IMR-90 (cell line): ENCODE measurements around the gene CCDC141.
"Not testable (repeated sequence)": the region's sequence is repeated elsewhere in the genome, so short reads cannot be mapped to it uniquely, and the experiment has no call there.

Source experiments
- BHLHE40 ChIP-seq: fragments of 150-350 bp; IDR thresholded peaks from 2 replicates; pipeline ENCODE4 v1.6.1; 2016; ENCODE audit warnings: mild to moderate bottlenecking, low read depth, low read length
- CHD1 ChIP-seq: IDR thresholded peaks from 2 replicates; pipeline ENCODE4 v1.6.1; 2012; ENCODE audit warnings: low read depth, low read length, improper control_type of control experiment
- FOS ChIP-seq: fragments of 150-350 bp; IDR thresholded peaks from 2 replicates; pipeline ENCODE4 v1.6.1; 2016; ENCODE audit warnings: low read depth, low read length
- MXI1 ChIP-seq: IDR thresholded peaks from 2 replicates; pipeline ENCODE4 v1.6.1; 2012; ENCODE audit warnings: low read depth, mild to moderate bottlenecking, low read length, moderate library complexity, borderline replicate concordance
- POLR2A ChIP-seq: IDR thresholded peaks from 2 replicates; pipeline ENCODE4 v1.6.1; 2012; ENCODE audit warnings: mild to moderate bottlenecking, low read depth, low read length
- RAD21 ChIP-seq: IDR thresholded peaks from 2 replicates; pipeline ENCODE4 v1.6.1; 2012; ENCODE audit warnings: low read length, improper control_type of control experiment
- RFX5 ChIP-seq: IDR thresholded peaks from 2 replicates; pipeline ENCODE4 v1.8.0; 2012; ENCODE audit warnings: low read depth, mild to moderate bottlenecking, low read length, moderate library complexity
- SMC3 ChIP-seq: fragments of 150-350 bp; IDR thresholded peaks from 2 replicates; pipeline ENCODE4 v1.6.1; 2016; ENCODE audit warnings: low read depth, mild to moderate bottlenecking, antibody characterized with exemption, low read length, moderate library complexity
- TF ChIP-seq, protein P1 (sequence below): conservative IDR thresholded peaks from 2 replicates; pipeline ENCODE4 v1.5.1; 2012; ENCODE audit warnings: mild to moderate bottlenecking, low read depth, low read length, improper control_type of control experiment
- TF ChIP-seq, protein P2 (sequence below): fragments of 150-350 bp; IDR thresholded peaks from 2 replicates; pipeline ENCODE4 v1.6.1; 2017; ENCODE audit warnings: mild to moderate bottlenecking, antibody characterized with exemption, low read length, low read depth
- TF ChIP-seq, protein P3 (sequence below): fragments of 150-350 bp; IDR thresholded peaks from 2 replicates; pipeline ENCODE4 v1.6.1; 2016; ENCODE audit warnings: low read depth, mild to moderate bottlenecking, low read length, moderate library complexity, borderline replicate concordance

DNA sequence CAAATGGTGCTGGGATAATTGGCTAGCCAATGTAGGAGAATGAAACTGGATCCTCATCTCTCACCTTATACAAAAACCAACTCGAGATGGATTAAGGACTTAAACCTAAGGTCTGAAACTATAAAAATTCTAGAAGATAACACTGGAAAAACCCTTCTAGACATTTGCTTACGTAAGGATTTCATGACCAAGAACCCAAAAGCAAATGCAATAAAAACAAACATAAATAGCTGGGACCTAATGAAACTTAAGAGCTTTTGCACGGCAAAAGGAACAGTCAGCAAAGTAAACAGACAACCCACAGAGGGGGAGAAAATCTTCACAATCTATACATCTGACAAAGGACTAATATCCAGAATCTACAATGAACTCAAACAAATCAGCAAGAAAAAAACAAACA, 35.7 kb downstream of the CCDC141 start:
- TF ChIP-seq, protein P1, sequence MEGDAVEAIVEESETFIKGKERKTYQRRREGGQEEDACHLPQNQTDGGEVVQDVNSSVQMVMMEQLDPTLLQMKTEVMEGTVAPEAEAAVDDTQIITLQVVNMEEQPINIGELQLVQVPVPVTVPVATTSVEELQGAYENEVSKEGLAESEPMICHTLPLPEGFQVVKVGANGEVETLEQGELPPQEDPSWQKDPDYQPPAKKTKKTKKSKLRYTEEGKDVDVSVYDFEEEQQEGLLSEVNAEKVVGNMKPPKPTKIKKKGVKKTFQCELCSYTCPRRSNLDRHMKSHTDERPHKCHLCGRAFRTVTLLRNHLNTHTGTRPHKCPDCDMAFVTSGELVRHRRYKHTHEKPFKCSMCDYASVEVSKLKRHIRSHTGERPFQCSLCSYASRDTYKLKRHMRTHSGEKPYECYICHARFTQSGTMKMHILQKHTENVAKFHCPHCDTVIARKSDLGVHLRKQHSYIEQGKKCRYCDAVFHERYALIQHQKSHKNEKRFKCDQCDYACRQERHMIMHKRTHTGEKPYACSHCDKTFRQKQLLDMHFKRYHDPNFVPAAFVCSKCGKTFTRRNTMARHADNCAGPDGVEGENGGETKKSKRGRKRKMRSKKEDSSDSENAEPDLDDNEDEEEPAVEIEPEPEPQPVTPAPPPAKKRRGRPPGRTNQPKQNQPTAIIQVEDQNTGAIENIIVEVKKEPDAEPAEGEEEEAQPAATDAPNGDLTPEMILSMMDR = not testable (repeated sequence)
- not testable (repeated sequence) for TF ChIP-seq BHLHE40, POLR2A, RAD21, FOS, CHD1, RFX5, SMC3, MXI1
- TF ChIP-seq, protein P2, sequence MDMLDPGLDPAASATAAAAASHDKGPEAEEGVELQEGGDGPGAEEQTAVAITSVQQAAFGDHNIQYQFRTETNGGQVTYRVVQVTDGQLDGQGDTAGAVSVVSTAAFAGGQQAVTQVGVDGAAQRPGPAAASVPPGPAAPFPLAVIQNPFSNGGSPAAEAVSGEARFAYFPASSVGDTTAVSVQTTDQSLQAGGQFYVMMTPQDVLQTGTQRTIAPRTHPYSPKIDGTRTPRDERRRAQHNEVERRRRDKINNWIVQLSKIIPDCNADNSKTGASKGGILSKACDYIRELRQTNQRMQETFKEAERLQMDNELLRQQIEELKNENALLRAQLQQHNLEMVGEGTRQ = not testable (repeated sequence)
- TF ChIP-seq, protein P3, sequence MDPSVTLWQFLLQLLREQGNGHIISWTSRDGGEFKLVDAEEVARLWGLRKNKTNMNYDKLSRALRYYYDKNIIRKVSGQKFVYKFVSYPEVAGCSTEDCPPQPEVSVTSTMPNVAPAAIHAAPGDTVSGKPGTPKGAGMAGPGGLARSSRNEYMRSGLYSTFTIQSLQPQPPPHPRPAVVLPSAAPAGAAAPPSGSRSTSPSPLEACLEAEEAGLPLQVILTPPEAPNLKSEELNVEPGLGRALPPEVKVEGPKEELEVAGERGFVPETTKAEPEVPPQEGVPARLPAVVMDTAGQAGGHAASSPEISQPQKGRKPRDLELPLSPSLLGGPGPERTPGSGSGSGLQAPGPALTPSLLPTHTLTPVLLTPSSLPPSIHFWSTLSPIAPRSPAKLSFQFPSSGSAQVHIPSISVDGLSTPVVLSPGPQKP = not testable (repeated sequence)
